Progenitor cell of endocrine pancreas (in vitro differentiated cells): Measurements from ENCODE around the gene FCHSD1. TPM values are rescaled to one million over a fixed set of nuclear protein-coding genes. Genes with fewer than 3 reads are reported as not detected.

ENCODE experiments used
- DNase-seq: peaks from one replicate; pipeline ENCODE4 v3.0.0; 2021; ENCODE audit warnings: low spot score; ENCODE audit not compliant: unreplicated experiment
- H3K27ac Mint-ChIP-seq: 2 replicates; pipeline ENCODE4 v1.8.0; 2021; ENCODE audit warnings: mild to moderate bottlenecking, moderate library complexity, mixed read lengths
- H3K27me3 Mint-ChIP-seq: 2 replicates; pipeline ENCODE4 v1.8.0; 2021; ENCODE audit warnings: mixed read lengths
- H3K36me3 Mint-ChIP-seq: 2 replicates; pipeline ENCODE4 v1.8.0; 2022; ENCODE audit warnings: mixed read lengths; ENCODE audit not compliant: insufficient read depth
- H3K4me1 Mint-ChIP-seq: 2 replicates; pipeline ENCODE4 v1.8.0; 2021; ENCODE audit warnings: low read depth, mixed read lengths
- H3K4me3 Mint-ChIP-seq: 2 replicates; pipeline ENCODE4 v1.8.0; 2021; ENCODE audit warnings: low read depth, mild to moderate bottlenecking, moderate library complexity, mixed read lengths
- H3K9me3 Mint-ChIP-seq: 2 replicates; pipeline ENCODE4 v1.8.0; 2021; ENCODE audit warnings: low read depth, mixed read lengths
- total RNA-seq: library from RNA; stranded (reverse); gene quantifications from 2 replicates; pipeline ENCODE4 v1.2.1, GENCODE V29; 2021
- TF ChIP-seq, protein P1 (sequence below): fragments of 200-600 bp; sonication (generic); IDR thresholded peaks from one replicate; pipeline ENCODE4 v1.5.0; 2021; ENCODE audit warnings: antibody characterized with exemption, mild to moderate bottlenecking; ENCODE audit not compliant: unreplicated experiment

Gene FCHSD1
- total RNA-seq, 1 donor from 2014 or later, result 27.7 TPM

- Mint-ChIP-seq H3K27ac (no peak overlapping the region), H3K4me1 (peaks cover 2% of the 10 kb centered on the region), H3K9me3 (no peaks in the 10 kb centered on the region), H3K27me3 (no peaks in the 10 kb centered on the region), H3K4me3 (no peak overlapping the region), H3K36me3 (no peaks in the 10 kb centered on the region)
- TF ChIP-seq, protein P1, sequence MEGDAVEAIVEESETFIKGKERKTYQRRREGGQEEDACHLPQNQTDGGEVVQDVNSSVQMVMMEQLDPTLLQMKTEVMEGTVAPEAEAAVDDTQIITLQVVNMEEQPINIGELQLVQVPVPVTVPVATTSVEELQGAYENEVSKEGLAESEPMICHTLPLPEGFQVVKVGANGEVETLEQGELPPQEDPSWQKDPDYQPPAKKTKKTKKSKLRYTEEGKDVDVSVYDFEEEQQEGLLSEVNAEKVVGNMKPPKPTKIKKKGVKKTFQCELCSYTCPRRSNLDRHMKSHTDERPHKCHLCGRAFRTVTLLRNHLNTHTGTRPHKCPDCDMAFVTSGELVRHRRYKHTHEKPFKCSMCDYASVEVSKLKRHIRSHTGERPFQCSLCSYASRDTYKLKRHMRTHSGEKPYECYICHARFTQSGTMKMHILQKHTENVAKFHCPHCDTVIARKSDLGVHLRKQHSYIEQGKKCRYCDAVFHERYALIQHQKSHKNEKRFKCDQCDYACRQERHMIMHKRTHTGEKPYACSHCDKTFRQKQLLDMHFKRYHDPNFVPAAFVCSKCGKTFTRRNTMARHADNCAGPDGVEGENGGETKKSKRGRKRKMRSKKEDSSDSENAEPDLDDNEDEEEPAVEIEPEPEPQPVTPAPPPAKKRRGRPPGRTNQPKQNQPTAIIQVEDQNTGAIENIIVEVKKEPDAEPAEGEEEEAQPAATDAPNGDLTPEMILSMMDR, result peak; percentile 93
- DNase-seq, result peak; percentile 74
Observed at GRCh38 chr5:141664733-141665461, 13.7 kb upstream of the FCHSD1 start.

DNA sequence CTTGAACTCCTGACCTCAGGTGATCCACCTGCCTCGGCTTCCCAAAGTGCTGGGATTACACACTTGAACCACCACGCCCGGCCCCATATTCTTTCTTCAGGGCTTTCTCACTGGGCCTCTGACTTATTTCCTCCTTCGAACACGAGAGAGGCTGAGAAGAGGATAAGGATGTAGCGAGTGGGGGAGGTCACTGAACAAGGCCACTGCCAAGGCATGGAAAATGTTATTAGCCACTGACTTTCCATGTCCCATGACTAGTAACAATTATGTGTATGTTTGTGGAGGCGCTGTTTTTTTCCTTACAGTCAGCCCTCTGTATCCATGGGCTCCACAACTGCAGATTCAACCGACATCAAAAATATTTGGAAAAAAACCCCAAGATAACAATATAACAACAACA is 12.3 kb upstream of the FCHSD1 start:
- Mint-ChIP-seq H3K27me3 (no peaks in the 10 kb centered on the region), H3K9me3 (no peaks in the 10 kb centered on the region), H3K4me1 (peaks cover 2% of the 10 kb centered on the region), H3K36me3 (no peaks in the 10 kb centered on the region), H3K27ac (no peak overlapping the region), H3K4me3 (no peak overlapping the region)
- no peak for DNase-seq
- TF ChIP-seq, protein P1, result no peak

- DNase-seq, result no peak
- Mint-ChIP-seq H3K4me3 (no peak overlapping the region), H3K9me3 (no peaks in the 10 kb centered on the region), H3K36me3 (no peaks in the 10 kb centered on the region), H3K27ac (no peak overlapping the region), H3K27me3 (no peaks in the 10 kb centered on the region), H3K4me1 (peaks cover 2% of the 10 kb centered on the region)
- TF ChIP-seq, protein P1, result no peak
Observed at GRCh38 chr5:141662028-141662427, 10.8 kb upstream of the FCHSD1 start.

- H3K4me1 Mint-ChIP-seq, result no peaks in the 10 kb centered on the region
- no peak for DNase-seq
- H3K4me3 Mint-ChIP-seq, result no peak overlapping the region
- H3K9me3 Mint-ChIP-seq, result no peaks in the 10 kb centered on the region
- no peak overlapping the region for H3K27ac Mint-ChIP-seq
- H3K36me3 Mint-ChIP-seq, result no peaks in the 10 kb centered on the region
- peaks cover 2% of the 10 kb centered on the region for H3K27me3 Mint-ChIP-seq
- TF ChIP-seq, protein P1, result no peak
Observed at GRCh38 chr5:141657937-141658545, 6.8 kb upstream of the FCHSD1 start.

DNA sequence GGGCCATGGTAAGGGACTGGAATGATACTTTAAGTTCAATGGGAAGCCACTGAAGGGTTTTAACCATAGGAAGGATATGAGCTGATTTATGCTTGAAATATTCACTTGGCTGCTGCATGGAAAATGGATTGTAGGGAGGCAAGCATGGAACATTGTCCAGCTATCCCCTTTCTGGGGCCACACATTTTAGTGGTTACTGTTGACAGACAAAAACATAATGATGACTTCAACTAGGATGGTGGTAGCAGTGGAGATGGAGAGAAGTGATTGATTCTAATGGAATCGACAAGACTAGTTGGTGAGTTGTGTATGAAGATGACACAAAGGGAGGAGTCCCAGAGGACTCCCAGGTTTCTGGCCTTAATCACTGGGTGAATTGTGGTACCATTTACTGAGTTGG is 6.2 kb upstream of the FCHSD1 start:
- no peaks in the 10 kb centered on the region for H3K9me3 Mint-ChIP-seq
- no peak overlapping the region for H3K4me3 Mint-ChIP-seq
- no peak for DNase-seq
- peaks cover 8% of the 10 kb centered on the region for H3K27me3 Mint-ChIP-seq
- H3K36me3 Mint-ChIP-seq, result no peaks in the 10 kb centered on the region
- H3K4me1 Mint-ChIP-seq, result no peaks in the 10 kb centered on the region
- no peak overlapping the region for H3K27ac Mint-ChIP-seq
- TF ChIP-seq, protein P1, result no peak
